ENCODE results near the gene NCAPD3. TPM values are rescaled to one million over a fixed set of nuclear protein-coding genes. Genes with fewer than 3 reads are reported as not detected.

NCAPD3 gene
- total RNA-seq, 1 donor from 2014 or later: 17.0 TPM

- no peak overlapping the region for H3K4me3 Mint-ChIP-seq (ENCODE audit: unreplicated experiment)
Observed at GRCh38 chr11:134206185-134206584, 17.6 kb downstream of the NCAPD3 start.

GRCh38 chr11:134205729-134206128, 18.0 kb downstream of the NCAPD3 start:
- DNase-seq (ENCODE audit: low spot score): no peak
- Mint-ChIP-seq H3K27me3 (ENCODE audit: low read depth) (no peaks in the 10 kb centered on the region), H3K9me3 (ENCODE audit: low read depth) (no peaks in the 10 kb centered on the region), H3K27ac (ENCODE audit: unreplicated experiment) (no peak overlapping the region), H3K4me3 (ENCODE audit: unreplicated experiment) (no peak overlapping the region), H3K4me1 (ENCODE audit: low read depth) (no peaks in the 10 kb centered on the region), H3K36me3 (ENCODE audit: low read depth) (peaks cover 15% of the 10 kb centered on the region)
- no peak for TF ChIP-seq CTCF (IDR thresholded peaks at IDR 0.05)

More at GRCh38 chr11:134206185-134206584, 17.6 kb downstream of the NCAPD3 start:
- TF ChIP-seq CTCF (IDR thresholded peaks at IDR 0.05): no peak
- Mint-ChIP-seq H3K27ac (ENCODE audit: unreplicated experiment) (no peak overlapping the region), H3K36me3 (ENCODE audit: low read depth) (peaks cover 14% of the 10 kb centered on the region), H3K9me3 (ENCODE audit: low read depth) (no peaks in the 10 kb centered on the region), H3K27me3 (ENCODE audit: low read depth) (no peaks in the 10 kb centered on the region), H3K4me1 (ENCODE audit: low read depth) (peaks cover under 1% of the 10 kb centered on the region)
- no peak for DNase-seq (ENCODE audit: low spot score)

- peaks cover 24% of the 10 kb centered on the region for H3K36me3 Mint-ChIP-seq (ENCODE audit: low read depth)
- no peaks in the 10 kb centered on the region for H3K4me1 Mint-ChIP-seq (ENCODE audit: low read depth)
- H3K27me3 Mint-ChIP-seq (ENCODE audit: low read depth): no peaks in the 10 kb centered on the region
- H3K27ac Mint-ChIP-seq (ENCODE audit: unreplicated experiment): no peak overlapping the region
- no peak for TF ChIP-seq CTCF (IDR thresholded peaks at IDR 0.05)
- H3K4me3 Mint-ChIP-seq (ENCODE audit: unreplicated experiment): no peak overlapping the region
- no peaks in the 10 kb centered on the region for H3K9me3 Mint-ChIP-seq (ENCODE audit: low read depth)
- DNase-seq (ENCODE audit: low spot score): no peak
Observed at GRCh38 chr11:134202661-134203060, 21.1 kb downstream of the NCAPD3 start.

GRCh38 chr11:134200688-134201087, 23.1 kb downstream of the NCAPD3 start:
- no peak for TF ChIP-seq CTCF (IDR thresholded peaks at IDR 0.05)
- H3K27me3 Mint-ChIP-seq (ENCODE audit: low read depth): no peaks in the 10 kb centered on the region

GRCh38 chr11:134199531-134199930, 24.2 kb downstream of the NCAPD3 start:
- Mint-ChIP-seq H3K36me3 (ENCODE audit: low read depth) (peaks cover 30% of the 10 kb centered on the region), H3K9me3 (ENCODE audit: low read depth) (no peaks in the 10 kb centered on the region), H3K27me3 (ENCODE audit: low read depth) (no peaks in the 10 kb centered on the region)

More at GRCh38 chr11:134200688-134201087, 23.1 kb downstream of the NCAPD3 start:
- DNase-seq (ENCODE audit: low spot score): no peak
- Mint-ChIP-seq H3K9me3 (ENCODE audit: low read depth) (no peaks in the 10 kb centered on the region), H3K4me3 (ENCODE audit: unreplicated experiment) (no peak overlapping the region), H3K36me3 (ENCODE audit: low read depth) (peaks cover 30% of the 10 kb centered on the region), H3K4me1 (ENCODE audit: low read depth) (no peaks in the 10 kb centered on the region), H3K27ac (ENCODE audit: unreplicated experiment) (no peak overlapping the region)

More at GRCh38 chr11:134199531-134199930, 24.2 kb downstream of the NCAPD3 start:
- no peak for DNase-seq (ENCODE audit: low spot score)
- H3K4me1 Mint-ChIP-seq (ENCODE audit: low read depth): no peaks in the 10 kb centered on the region
- no peak for TF ChIP-seq CTCF (IDR thresholded peaks at IDR 0.05)
- no peak overlapping the region for H3K4me3 Mint-ChIP-seq (ENCODE audit: unreplicated experiment)
- no peak overlapping the region for H3K27ac Mint-ChIP-seq (ENCODE audit: unreplicated experiment)
